GM10266 (cell line): ENCODE results near the gene OSTF1.

Experiments used
- DNase-seq: peaks from one replicate; pipeline ENCODE4 v3.0.0; 2012; ENCODE audit errors: extremely low spot score
- TF ChIP-seq, protein P1 (sequence below): IDR thresholded peaks from 2 replicates; pipeline ENCODE4 v1.5.1; 2012; ENCODE audit warnings: mild to moderate bottlenecking, low read depth; ENCODE audit not compliant: control insufficient read depth, insufficient read depth; ENCODE audit errors: missing control alignments

Gene OSTF1

DNA sequence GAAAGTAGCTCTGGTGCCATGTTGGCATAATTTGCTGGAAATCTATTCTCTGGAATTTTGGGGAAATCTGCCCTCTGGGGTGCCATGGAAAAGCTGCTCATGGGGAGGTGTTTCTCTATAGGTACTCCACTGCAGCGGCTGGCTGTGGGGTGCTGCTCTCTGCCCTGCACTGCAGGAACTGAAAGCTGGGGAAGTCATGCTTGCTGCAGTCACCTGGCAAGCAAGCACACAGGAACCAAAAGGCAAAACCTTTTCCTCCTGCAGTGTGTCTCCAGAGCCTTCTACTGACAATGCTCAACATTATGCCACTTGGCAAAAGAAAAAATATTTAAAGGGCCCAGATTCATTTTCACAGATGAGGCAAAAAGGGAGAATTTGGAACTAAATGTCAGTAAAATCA, 34.4 kb upstream of the OSTF1 start:
- TF ChIP-seq, protein P1, sequence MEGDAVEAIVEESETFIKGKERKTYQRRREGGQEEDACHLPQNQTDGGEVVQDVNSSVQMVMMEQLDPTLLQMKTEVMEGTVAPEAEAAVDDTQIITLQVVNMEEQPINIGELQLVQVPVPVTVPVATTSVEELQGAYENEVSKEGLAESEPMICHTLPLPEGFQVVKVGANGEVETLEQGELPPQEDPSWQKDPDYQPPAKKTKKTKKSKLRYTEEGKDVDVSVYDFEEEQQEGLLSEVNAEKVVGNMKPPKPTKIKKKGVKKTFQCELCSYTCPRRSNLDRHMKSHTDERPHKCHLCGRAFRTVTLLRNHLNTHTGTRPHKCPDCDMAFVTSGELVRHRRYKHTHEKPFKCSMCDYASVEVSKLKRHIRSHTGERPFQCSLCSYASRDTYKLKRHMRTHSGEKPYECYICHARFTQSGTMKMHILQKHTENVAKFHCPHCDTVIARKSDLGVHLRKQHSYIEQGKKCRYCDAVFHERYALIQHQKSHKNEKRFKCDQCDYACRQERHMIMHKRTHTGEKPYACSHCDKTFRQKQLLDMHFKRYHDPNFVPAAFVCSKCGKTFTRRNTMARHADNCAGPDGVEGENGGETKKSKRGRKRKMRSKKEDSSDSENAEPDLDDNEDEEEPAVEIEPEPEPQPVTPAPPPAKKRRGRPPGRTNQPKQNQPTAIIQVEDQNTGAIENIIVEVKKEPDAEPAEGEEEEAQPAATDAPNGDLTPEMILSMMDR = no peak
- DNase-seq = no peak

DNA sequence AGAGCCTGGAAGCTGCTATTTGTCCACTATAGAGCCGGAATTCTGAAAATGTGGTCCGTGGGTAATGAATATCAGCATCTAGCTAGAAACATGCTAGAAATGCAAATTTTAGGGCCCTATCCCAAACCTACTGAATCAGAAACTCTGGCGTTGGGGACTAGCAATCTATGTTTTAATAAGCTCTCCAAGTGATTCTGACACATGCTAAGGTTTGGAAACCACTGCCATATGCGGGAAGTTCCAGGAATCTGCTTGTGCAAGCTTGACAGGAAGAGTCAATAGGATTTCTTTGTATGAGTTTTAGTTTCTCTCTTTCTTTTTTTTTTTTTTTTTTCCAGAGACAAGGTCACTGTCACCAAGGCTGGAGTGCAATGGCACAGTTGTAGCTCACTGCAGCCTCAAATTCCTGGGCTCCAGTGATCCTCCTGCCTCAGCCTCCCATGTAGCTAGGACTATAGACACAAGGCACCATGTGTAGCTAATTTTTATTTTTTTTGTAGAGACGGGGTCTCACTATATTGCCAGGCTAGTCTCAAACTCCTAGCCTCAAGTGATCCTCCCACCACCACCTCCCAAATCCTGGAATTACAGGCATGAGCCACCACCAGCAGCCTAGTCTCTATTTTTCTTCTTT, 33.8 kb upstream of the OSTF1 start:
- TF ChIP-seq, protein P1 = no peak
- no peak for DNase-seq

DNA sequence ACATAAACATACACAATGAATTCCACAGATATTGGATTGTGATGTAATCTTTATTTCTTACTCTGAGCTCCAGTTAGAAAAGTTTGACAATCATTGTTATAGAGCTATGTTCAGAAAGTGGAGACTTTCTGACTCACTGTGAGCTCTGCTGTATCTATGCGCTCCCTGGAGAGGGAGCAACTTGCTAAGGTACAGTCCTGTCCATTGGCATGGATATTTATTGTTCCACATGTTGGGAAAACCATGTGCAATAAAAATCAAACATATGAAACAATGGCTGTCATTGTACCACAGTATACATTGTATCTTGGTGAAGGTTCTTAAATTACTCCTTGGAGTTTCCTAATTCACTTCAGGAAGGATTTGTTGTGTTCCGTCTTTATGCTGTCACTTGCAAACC, 27.1 kb upstream of the OSTF1 start:
- no peak for DNase-seq
- TF ChIP-seq, protein P1 = no peak

DNA sequence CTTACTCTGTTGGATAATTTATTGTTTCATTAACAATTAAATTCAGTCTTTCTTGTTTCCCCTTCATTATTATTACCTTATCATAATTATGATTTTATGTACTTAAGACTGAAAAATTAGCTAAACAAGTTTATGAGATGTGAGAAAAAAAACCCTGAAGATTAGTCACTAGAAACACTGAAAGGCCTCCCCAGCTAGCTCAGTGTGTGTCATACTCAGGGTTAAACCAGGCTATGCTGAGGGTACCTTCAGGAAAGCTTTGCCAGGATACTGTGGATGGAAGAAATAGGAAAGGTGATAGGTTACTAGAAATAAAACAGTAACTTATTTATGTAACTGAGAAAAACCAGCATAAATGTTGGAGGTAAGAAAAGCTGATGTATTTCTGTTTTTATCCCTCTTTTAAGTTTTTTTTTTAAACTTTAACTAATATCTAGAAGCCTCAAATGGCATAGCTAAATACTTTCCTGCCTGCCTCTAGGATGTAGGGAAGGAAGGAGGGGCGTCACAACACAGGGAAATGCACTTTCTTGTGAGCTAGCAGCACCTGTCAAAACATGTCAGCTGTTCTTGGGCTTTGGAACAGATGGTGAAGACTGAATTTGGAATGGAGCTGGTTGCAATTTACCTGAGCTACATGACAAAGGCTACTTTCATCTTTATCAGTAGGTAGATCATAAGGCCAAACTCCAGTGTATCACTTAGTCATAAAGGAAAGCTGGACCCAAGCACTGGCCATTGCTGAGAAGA, 24.6 kb upstream of the OSTF1 start:
- DNase-seq = no peak
- TF ChIP-seq, protein P1 = no peak

DNA sequence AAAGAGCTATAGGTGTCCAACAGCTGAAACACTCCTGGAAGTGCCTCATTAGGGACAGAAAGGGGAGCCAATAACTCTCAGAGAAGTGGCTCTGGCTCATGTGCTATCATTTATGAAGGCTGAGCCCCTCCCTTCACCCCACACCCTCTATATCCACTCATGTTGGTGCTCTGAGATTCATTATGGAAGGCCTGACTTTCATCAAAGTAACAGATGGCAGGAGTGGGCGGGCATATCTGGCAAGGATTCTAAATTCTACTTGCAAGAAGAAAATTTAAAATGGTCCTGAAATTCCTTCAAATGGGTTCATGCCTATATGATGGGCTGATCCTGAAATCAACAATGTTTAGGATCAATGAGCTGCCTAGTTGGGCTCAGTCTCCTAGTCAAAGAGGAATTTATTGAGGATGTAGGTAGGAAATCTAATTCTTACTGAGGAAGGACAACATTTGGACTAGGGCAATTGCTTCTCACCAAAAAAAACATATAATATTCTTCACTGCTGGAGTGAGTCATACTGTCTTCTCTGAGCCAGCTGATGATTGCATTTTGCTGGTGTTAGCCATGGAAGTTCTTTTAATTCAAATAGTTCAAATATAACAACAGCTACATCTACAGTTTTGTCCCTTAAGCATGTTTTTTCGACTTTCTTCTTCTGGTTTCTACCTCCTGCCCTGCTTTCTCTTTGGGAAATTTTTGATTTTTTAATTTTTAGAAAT, 23.8 kb upstream of the OSTF1 start:
- TF ChIP-seq, protein P1 = no peak
- no peak for DNase-seq

DNA sequence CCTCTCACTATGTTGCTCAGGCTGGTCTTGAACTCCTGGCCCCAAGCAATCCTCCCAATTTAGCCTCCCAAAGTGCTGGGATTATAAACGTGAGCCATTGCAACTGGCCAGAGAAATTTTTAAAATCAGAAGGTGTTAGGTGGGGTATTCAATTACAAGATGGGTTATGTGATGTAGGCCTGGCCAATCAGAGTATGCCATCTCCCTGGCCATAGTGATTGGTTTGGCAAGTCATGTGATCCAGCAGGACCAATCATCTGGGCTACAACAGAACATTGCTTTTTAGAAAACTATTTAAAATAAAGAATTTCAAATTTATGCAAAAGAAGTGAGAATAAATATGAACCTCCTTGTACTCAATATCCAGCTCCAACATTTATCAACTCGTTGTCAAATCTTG, 22.8 kb upstream of the OSTF1 start:
- no peak for DNase-seq
- TF ChIP-seq, protein P1 = no peak
